PC-3 (cell line): ENCODE data around the gene AHCTF1. TPM values are rescaled to one million over a fixed set of nuclear protein-coding genes. Genes with fewer than 3 reads are reported as not detected.

ENCODE experiments used
- ATAC-seq: fragments of 200-7000 bp; cut with Tn5 transposase; 2 replicates; pipeline ENCODE4 v1.9.1; 2020; ENCODE audit warnings: mild to moderate bottlenecking, moderate library complexity
- BruUV-seq: library from RNA; stranded (reverse); fragments of 400-500 nt; replicated peaks from 2 replicates; lab custom pipeline; 2021; lab: Mats Ljungman, UMichigan
- CTCF ChIA-PET: fragments of 300-600 bp; sonication (Branson Sonifier 250); formaldehyde crosslinking; loops from one replicate; lab custom pipeline; 2022; ENCODE audit warnings: antibody characterized with exemption; lab: Charles Lee
- POLR2A ChIA-PET: fragments of 300-600 bp; sonication (Branson Sonifier 250); formaldehyde crosslinking; loops from one replicate; lab custom pipeline; 2022; ENCODE audit warnings: antibody characterized with exemption; ENCODE audit not compliant: unreplicated experiment; lab: Charles Lee
- DNase-seq: peaks from one replicate; pipeline ENCODE4 v3.0.0-alpha.2; 2015
- H2AFZ ChIP-seq: fragments of 300-600 bp; sonication (generic); 2 replicates; pipeline ENCODE4 v1.6.0; 2016; ENCODE audit warnings: antibody characterized with exemption, low read length
- H3F3A ChIP-seq: fragments of 300-600 bp; sonication (generic); one replicate; pipeline ENCODE4 v1.6.0; 2017; ENCODE audit warnings: antibody characterized with exemption, low read length, control low read depth, mild to moderate bottlenecking; ENCODE audit not compliant: unreplicated experiment
- H3K27ac ChIP-seq: fragments of 300-600 bp; sonication (generic); 2 replicates; pipeline ENCODE4 v1.5.1; 2016; ENCODE audit warnings: mild to moderate bottlenecking, low read length
- H3K27me3 ChIP-seq: fragments of 300-600 bp; sonication (generic); 2 replicates; pipeline ENCODE4 v1.6.1; 2016; ENCODE audit warnings: low read length, mixed read lengths
- H3K36me3 ChIP-seq: fragments of 300-600 bp; sonication (generic); 2 replicates; pipeline ENCODE4 v1.6.1; 2016; ENCODE audit warnings: low read depth, mixed run types, low read length, mixed read lengths
- H3K4me1 ChIP-seq: fragments of 300-600 bp; sonication (generic); 2 replicates; pipeline ENCODE4 v1.5.1; 2016; ENCODE audit warnings: low read length; ENCODE audit not compliant: insufficient read depth
- H3K4me2 ChIP-seq: fragments of 300-600 bp; sonication (generic); 2 replicates; pipeline ENCODE4 v1.6.0; 2016; ENCODE audit warnings: low read length
- H3K4me3 ChIP-seq: fragments of 300-600 bp; sonication (generic); 2 replicates; pipeline ENCODE4 v1.5.1; 2016; ENCODE audit warnings: mild to moderate bottlenecking, low read length, mixed read lengths
- H3K79me2 ChIP-seq: fragments of 300-600 bp; sonication (generic); 2 replicates; pipeline ENCODE4 v1.6.1; 2017; ENCODE audit warnings: low read length, mixed read lengths
- H3K9ac ChIP-seq: fragments of 300-600 bp; sonication (generic); 2 replicates; pipeline ENCODE4 v1.6.0; 2016; ENCODE audit warnings: mild to moderate bottlenecking, low read length
- H3K9me2 ChIP-seq: fragments of 300-600 bp; sonication (generic); replicated peaks from 2 replicates; pipeline ENCODE4 v1.6.1; 2016; ENCODE audit warnings: mixed run types, low read length, mixed read lengths
- H3K9me3 ChIP-seq: fragments of 300-600 bp; sonication (generic); 2 replicates; pipeline ENCODE4 v1.6.1; 2016; ENCODE audit warnings: low read length, mixed read lengths
- H4K20me1 ChIP-seq: fragments of 300-600 bp; sonication (generic); 2 replicates; pipeline ENCODE4 v1.6.1; 2016; ENCODE audit warnings: low read length, mixed read lengths
- EZH2 ChIP-seq: fragments of 300-600 bp; sonication (generic); IDR thresholded peaks from one replicate; pipeline ENCODE4 v1.6.1; 2017; ENCODE audit warnings: antibody characterized with exemption, mild to moderate bottlenecking, low read length; ENCODE audit not compliant: unreplicated experiment
- EZH2phosphoT487 ChIP-seq: fragments of 300-600 bp; sonication (generic); IDR thresholded peaks from 2 replicates; pipeline ENCODE4 v1.6.1; 2018; ENCODE audit warnings: mild to moderate bottlenecking, antibody characterized with exemption, low read length, borderline replicate concordance
- intact Hi-C: fragments of 100-400 bp; cut with micrococcal nuclease; formaldehyde crosslinking; loops from 2 replicates; pipeline ENCODE4 v1.9.0; 2023
- total RNA-seq: library from RNA; depleted of rRNA; stranded (reverse); fragments of >200 nt; gene quantifications from 2 replicates; pipeline ENCODE4 v1.2.3, GENCODE V29; 2014
- TF ChIP-seq, protein P1 (sequence below): fragments of 300-600 bp; sonication (generic); conservative IDR thresholded peaks from 2 replicates; pipeline ENCODE4 v1.5.1; 2017; ENCODE audit warnings: antibody characterized with exemption, low read depth, mild to moderate bottlenecking, low read length

AHCTF1 gene
- total RNA-seq, 1 experiment from 2014 or later: 38.0 TPM

DNA sequence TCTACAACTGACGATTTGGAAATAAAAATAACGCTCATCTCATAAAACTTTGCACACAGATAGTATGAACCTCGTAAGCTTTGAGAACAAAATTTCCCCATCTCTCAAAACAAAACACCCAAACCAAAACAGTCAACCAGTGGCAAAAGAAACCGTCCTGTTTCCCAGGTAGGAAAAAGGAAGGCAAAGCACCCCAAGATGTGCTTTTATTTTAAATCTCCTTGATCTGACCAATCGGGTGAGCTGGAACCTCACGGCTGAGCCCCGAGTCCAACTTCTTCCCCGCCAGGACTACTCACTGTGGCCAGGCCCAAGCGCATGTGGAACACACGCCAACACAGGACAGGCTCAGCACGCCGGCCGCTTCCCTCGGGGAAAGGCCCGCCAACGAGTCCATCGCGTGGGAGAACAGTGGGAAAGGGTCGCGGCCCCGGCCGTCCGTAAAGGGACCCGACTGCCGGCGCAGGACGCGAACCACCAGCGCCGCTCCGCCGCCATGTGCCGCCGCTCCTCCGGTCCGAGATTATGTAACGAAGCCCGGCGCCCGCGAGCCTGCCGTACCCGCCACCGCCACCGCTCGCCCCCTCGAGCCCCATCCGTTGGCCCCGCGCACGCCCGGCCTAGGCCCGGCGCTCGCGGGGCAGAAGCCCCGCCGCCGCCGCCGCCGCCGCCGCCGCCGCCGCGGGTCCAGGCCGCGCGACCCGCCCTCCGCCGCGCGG, 759 bp downstream of the AHCTF1 start:
- Histone ChIP-seq H3K27me3 (no peaks in the 10 kb centered on the region), H3K79me2 (peaks cover 52% of the 10 kb centered on the region), H3K4me1 (peaks cover 15% of the 10 kb centered on the region; the same call in 1 of the 2 replicates), H3K36me3 (peaks cover 20% of the 10 kb centered on the region), H3K27ac (peak overlapping the region; percentile 25), H3F3A (no peaks in the 10 kb centered on the region), H3K9me2 (no peaks in the 10 kb centered on the region), H4K20me1 (peaks cover 33% of the 10 kb centered on the region), H2AFZ (peak overlapping the region; percentile 25), H3K4me3 (peak overlapping the region; percentile 97), H3K9ac (peak overlapping the region; percentile 87), H3K9me3 (no peaks in the 10 kb centered on the region), H3K4me2 (peak overlapping the region; percentile 86)
- DNase-seq (peak; percentile 43), ATAC-seq (peak; percentile 21)
- intact Hi-C loops: loop anchor here (2.0 to 5.0 kb wide), 2 partner anchors 146 to 174 kb away; partner anchors contain the start of genes ZNF669 and ZNF670
- no TSS peak for BruUV-seq
- CTCF ChIA-PET: no interaction called here
- TF ChIP-seq, protein P1, sequence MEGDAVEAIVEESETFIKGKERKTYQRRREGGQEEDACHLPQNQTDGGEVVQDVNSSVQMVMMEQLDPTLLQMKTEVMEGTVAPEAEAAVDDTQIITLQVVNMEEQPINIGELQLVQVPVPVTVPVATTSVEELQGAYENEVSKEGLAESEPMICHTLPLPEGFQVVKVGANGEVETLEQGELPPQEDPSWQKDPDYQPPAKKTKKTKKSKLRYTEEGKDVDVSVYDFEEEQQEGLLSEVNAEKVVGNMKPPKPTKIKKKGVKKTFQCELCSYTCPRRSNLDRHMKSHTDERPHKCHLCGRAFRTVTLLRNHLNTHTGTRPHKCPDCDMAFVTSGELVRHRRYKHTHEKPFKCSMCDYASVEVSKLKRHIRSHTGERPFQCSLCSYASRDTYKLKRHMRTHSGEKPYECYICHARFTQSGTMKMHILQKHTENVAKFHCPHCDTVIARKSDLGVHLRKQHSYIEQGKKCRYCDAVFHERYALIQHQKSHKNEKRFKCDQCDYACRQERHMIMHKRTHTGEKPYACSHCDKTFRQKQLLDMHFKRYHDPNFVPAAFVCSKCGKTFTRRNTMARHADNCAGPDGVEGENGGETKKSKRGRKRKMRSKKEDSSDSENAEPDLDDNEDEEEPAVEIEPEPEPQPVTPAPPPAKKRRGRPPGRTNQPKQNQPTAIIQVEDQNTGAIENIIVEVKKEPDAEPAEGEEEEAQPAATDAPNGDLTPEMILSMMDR: no peak
- TF ChIP-seq EZH2phosphoT487 (no peak), EZH2 (no peak)
- POLR2A ChIA-PET: interaction anchor here (0.6 kb wide), 1 partner anchor 47 kb away, joined by 6 read pairs; no protein-coding TSS in a partner anchor

DNA sequence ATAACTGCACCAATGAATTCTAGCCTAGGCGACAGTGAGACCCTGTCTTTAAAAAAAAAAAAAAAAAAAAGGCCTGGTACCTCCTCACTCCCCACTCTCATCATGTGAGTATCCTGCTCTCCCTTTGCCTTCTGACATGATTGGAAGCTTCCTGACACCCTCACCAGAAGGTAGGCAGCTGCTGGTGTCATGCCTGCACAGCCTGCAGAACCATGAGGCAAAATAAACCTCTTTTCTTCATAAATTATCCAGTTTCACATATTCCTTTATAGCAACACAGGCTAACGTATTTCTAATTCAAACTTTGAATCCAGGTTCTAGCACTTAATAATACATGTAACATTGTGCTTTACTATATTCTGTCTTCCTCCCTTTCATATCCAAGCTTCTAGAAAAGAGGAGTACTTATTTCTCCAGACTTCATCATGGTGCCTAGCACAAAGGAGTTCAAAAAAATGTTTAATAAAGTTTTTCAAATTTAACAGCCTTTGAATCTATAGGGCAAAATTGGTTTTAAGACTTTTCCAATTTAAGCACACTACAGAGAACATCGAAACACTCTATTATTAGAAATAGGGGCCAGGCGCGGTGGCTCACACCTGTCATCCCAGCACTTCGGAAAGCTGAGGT, 5.6 kb downstream of the AHCTF1 start:
- POLR2A ChIA-PET: no interaction called here
- peaks cover 99% of the 10 kb centered on the region for H3K79me2 ChIP-seq
- TF ChIP-seq EZH2phosphoT487 (no peak), EZH2 (no peak)
- TF ChIP-seq, protein P1: no peak
- H3K4me1 ChIP-seq: peaks cover 10% of the 10 kb centered on the region; the same call in 1 of the 2 replicates
- H3K36me3 ChIP-seq: peaks cover 23% of the 10 kb centered on the region
- H3K27me3 ChIP-seq: no peaks in the 10 kb centered on the region
- no peak overlapping the region for H3K4me3 ChIP-seq
- CTCF ChIA-PET: no interaction called here
- H2AFZ ChIP-seq: no peak overlapping the region
- ATAC-seq: no peak
- H3F3A ChIP-seq: no peaks in the 10 kb centered on the region
- peaks cover 70% of the 10 kb centered on the region for H4K20me1 ChIP-seq
- no peak for DNase-seq
- no peak overlapping the region for H3K9ac ChIP-seq
- no peak overlapping the region for H3K27ac ChIP-seq
- no peak overlapping the region for H3K4me2 ChIP-seq
- H3K9me2 ChIP-seq: no peaks in the 10 kb centered on the region
- no TSS peak for BruUV-seq
- no peaks in the 10 kb centered on the region for H3K9me3 ChIP-seq
- intact Hi-C loops: no loop called here

DNA sequence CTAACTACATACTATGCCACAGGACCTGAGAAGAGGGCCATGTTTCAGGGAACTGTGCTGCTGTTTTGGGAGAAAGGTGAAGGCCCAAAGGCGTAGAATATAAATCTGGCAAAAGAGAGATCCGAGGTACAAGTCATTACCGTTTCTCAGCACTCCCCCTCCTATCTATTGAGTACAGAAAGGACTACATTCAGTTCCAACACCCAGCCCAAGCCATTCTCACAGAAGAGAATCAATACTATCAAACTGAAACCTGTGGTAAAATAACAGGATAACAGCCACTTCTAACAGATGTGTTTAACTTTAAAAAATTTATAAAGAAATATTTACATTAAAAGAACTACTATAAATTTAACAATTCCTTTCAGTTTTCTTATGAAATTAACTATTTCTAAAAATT, 7.8 kb downstream of the AHCTF1 start:
- Histone ChIP-seq H3K27ac (no peak overlapping the region), H3K36me3 (peaks cover 23% of the 10 kb centered on the region), H3K9ac (no peak overlapping the region), H3K4me3 (no peak overlapping the region), H2AFZ (no peak overlapping the region), H3K4me2 (no peak overlapping the region), H3K4me1 (peaks cover 5% of the 10 kb centered on the region; the same call in 1 of the 2 replicates), H3K79me2 (peaks cover 99% of the 10 kb centered on the region), H4K20me1 (peaks cover 66% of the 10 kb centered on the region), H3F3A (no peaks in the 10 kb centered on the region), H3K27me3 (no peaks in the 10 kb centered on the region), H3K9me2 (no peaks in the 10 kb centered on the region), H3K9me3 (no peaks in the 10 kb centered on the region)
- ATAC-seq (no peak), DNase-seq (no peak)
- POLR2A ChIA-PET: no interaction called here
- TF ChIP-seq EZH2 (no peak), EZH2phosphoT487 (no peak)
- TF ChIP-seq, protein P1: no peak
- BruUV-seq: no TSS peak
- CTCF ChIA-PET: no interaction called here
- intact Hi-C loops: no loop called here
